K562 (cell line): ENCODE data around the gene GPR37L1. TPM values are rescaled to one million over a fixed set of nuclear protein-coding genes. Genes with fewer than 3 reads are reported as not detected.
A peak's percentile ranks its signal among the peaks of the same experiment; 100 is the strongest.

ENCODE experiments used
- DPF2 ChIP-seq: fragments of 450-650 bp; IDR thresholded peaks from 2 replicates; pipeline ENCODE4 v1.6.1; 2016
- EP400 ChIP-seq: fragments of 450-650 bp; IDR thresholded peaks from 2 replicates; pipeline ENCODE4 v1.6.1; 2017; ENCODE audit warnings: antibody characterized with exemption, mild to moderate bottlenecking, moderate library complexity
- HDAC3 ChIP-seq: fragments of 450-650 bp; IDR thresholded peaks from 2 replicates; pipeline ENCODE4 v1.6.1; 2018; ENCODE audit warnings: borderline replicate concordance, mild to moderate bottlenecking, moderate library complexity; ENCODE audit not compliant: partially characterized antibody
- HNRNPL ChIP-seq: fragments of 200-400 bp; formaldehyde crosslinking; IDR thresholded peaks from 2 replicates; pipeline ENCODE4 v1.6.1; 2017; ENCODE audit warnings: low read depth, mild to moderate bottlenecking, low read length
- JUND ChIP-seq, 2 experiments: IDR thresholded peaks; 2 replicates in 1 of 2; 3 replicates in 1 of 2; pipeline ENCODE4 v1.6.1; 2011; ENCODE audit warnings: borderline replicate concordance in 2 of 2, low read depth in 2 of 2, low read length in 2 of 2, improper control_type of control experiment in 1 of 2, missing biosample characterization in 1 of 2, missing genetic modification characterization in 1 of 2, missing genetic modification reagents in 1 of 2
- LEF1 ChIP-seq: fragments of 450-650 bp; IDR thresholded peaks from 2 replicates; pipeline ENCODE4 v1.6.1; 2016; ENCODE audit warnings: mild to moderate bottlenecking
- MAZ ChIP-seq, 2 experiments: fragments of 450-650 bp in 1 of 2; sonication (generic) in 1 of 2; formaldehyde crosslinking; IDR thresholded peaks in 1 of 2; conservative IDR thresholded peaks in 1 of 2; 2 replicates each; pipeline versions ENCODE4 v1.4.0 to v1.5.0; 2020; ENCODE audit warnings: mild to moderate bottlenecking in 1 of 2, missing genetic modification reagents in 1 of 2
- MEF2A ChIP-seq: IDR thresholded peaks from 2 replicates; pipeline ENCODE4 v1.6.1; 2011; ENCODE audit warnings: low read depth, mild to moderate bottlenecking, low read length, moderate library complexity; ENCODE audit not compliant: control insufficient read depth
- NCOA2 ChIP-seq, 2 experiments: fragments of 450-650 bp; IDR thresholded peaks; 2 replicates each; pipeline ENCODE4 v1.6.1; 2018; ENCODE audit warnings: mild to moderate bottlenecking in 2 of 2, moderate library complexity in 1 of 2; ENCODE audit not compliant: partially characterized antibody in 2 of 2
- NFE2 ChIP-seq: IDR thresholded peaks from 2 replicates; pipeline ENCODE4 v1.6.1; 2014; ENCODE audit warnings: antibody characterized with exemption, low read depth
- POLR3G ChIP-seq: IDR thresholded peaks from 2 replicates; pipeline ENCODE4 v1.6.1; 2011; ENCODE audit not compliant: insufficient read length, insufficient replicate concordance; ENCODE audit errors: extremely low read depth
- PRPF4 ChIP-seq: fragments of 200-400 bp; formaldehyde crosslinking; IDR thresholded peaks from one replicate; pipeline ENCODE4 v1.6.1; 2017; ENCODE audit warnings: low read length, low read depth, mild to moderate bottlenecking; ENCODE audit not compliant: insufficient read depth, poor library complexity, severe bottlenecking
- RBBP5 ChIP-seq: fragments of 200-600 bp; sonication (generic); IDR thresholded peaks from 2 replicates; pipeline ENCODE4 v1.6.1; 2012; ENCODE audit warnings: borderline replicate concordance, mild to moderate bottlenecking, low read length, control low read depth, inconsistent platforms; ENCODE audit not compliant: insufficient read depth, poor library complexity, severe bottlenecking
- RNF2 ChIP-seq: sonication (generic); IDR thresholded peaks from 2 replicates; pipeline ENCODE4 v1.6.1; 2016
- SMARCA5 ChIP-seq: fragments of 450-650 bp; IDR thresholded peaks from 2 replicates; pipeline ENCODE4 v1.6.1; 2016
- STAG1 ChIP-seq: sonication (generic); formaldehyde crosslinking; IDR thresholded peaks from 2 replicates; pipeline ENCODE4 v1.5.0; 2020; ENCODE audit warnings: missing genetic modification reagents, borderline replicate concordance
- TAF7 ChIP-seq: fragments of 450-650 bp; IDR thresholded peaks from 2 replicates; pipeline ENCODE4 v1.6.1; 2016; ENCODE audit warnings: missing genetic modification characterization, missing compliant biosample characterization
- TOE1 ChIP-seq, 2 experiments: fragments of 450-650 bp in 1 of 2; sonication (generic) in 1 of 2; formaldehyde crosslinking in 1 of 2; IDR thresholded peaks; 2 replicates each; pipeline versions ENCODE4 v1.7.1 to v1.8.0; 2016 to 2022; ENCODE audit warnings: borderline replicate concordance in 2 of 2, mild to moderate bottlenecking in 2 of 2, antibody characterized with exemption in 1 of 2, inconsistent platforms in 1 of 2, low read depth in 1 of 2, missing genetic modification reagents in 1 of 2, moderate library complexity in 1 of 2
- U2AF1 ChIP-seq: fragments of 200-400 bp; formaldehyde crosslinking; optimal IDR thresholded peaks from 2 replicates; pipeline ENCODE3; 2017; ENCODE audit warnings: mild to moderate bottlenecking, low read depth, low read length, moderate library complexity
- ZBTB7A ChIP-seq: IDR thresholded peaks from 2 replicates; pipeline ENCODE4 v1.6.1; 2011; ENCODE audit warnings: low read depth, mild to moderate bottlenecking, low read length, moderate library complexity, borderline replicate concordance; ENCODE audit not compliant: control insufficient read depth
- ZKSCAN8 ChIP-seq: fragments of 200-800 bp; sonication (Bioruptor generic); IDR thresholded peaks from 2 replicates; pipeline ENCODE4 v1.6.1; 2016; ENCODE audit warnings: missing genetic modification characterization, missing compliant biosample characterization
- ZNF174 ChIP-seq: fragments of 250-450 bp; sonication (Bioruptor Pico); IDR thresholded peaks from 2 replicates; pipeline ENCODE4 v1.4.0; 2020; ENCODE audit warnings: mild to moderate bottlenecking
- polyA plus RNA-seq, 8 experiments: library from polyadenylated mRNA; depleted of rRNA in 4 of 8; stranded (reverse) in 5 of 8; unstranded in 3 of 8; fragments of >200 nt; fragmentation: Nextera tagmentation in 2 of 8; fragmentation: Illumina TruSeq in 1 of 8; extraction: Ambion mirVana in 2 of 8; extraction: Trizol in 1 of 8; gene quantifications; 2 replicates each; pipeline versions ENCODE4 v1.2.1 to v1.2.3, GENCODE V29; 2011 to 2014; ENCODE audit warnings: inconsistent platforms in 1 of 8, missing spikeins in 1 of 8
- total RNA-seq, 7 experiments: library from RNA; depleted of rRNA in 6 of 7; stranded (reverse); fragments of >200 nt in 6 of 7; fragmentation: Illumina TruSeq in 2 of 7; extraction: Trizol in 2 of 7; gene quantifications; 2 replicates each; pipeline versions ENCODE4 v1.2.1 to v1.2.3, GENCODE V29; 2011 to 2021; ENCODE audit warnings: low replicate concordance in 1 of 7
- TF ChIP-seq, protein P1 (sequence below): fragments of 250-450 bp; sonication (Bioruptor Pico); IDR thresholded peaks from 2 replicates; pipeline ENCODE4 v1.4.0; 2020; ENCODE audit warnings: mild to moderate bottlenecking, moderate library complexity
- TF ChIP-seq, protein P2 (sequence below): fragments of 250-450 bp; sonication (Bioruptor Pico); IDR thresholded peaks from 2 replicates; pipeline ENCODE4 v1.4.0; 2020; ENCODE audit warnings: mild to moderate bottlenecking

GPR37L1 gene
- total and polyA plus RNA-seq, 9 of the 15 experiments (the other 6 are each of a cell fraction or from before 2014, with no cell fraction given) = not detected

DNA sequence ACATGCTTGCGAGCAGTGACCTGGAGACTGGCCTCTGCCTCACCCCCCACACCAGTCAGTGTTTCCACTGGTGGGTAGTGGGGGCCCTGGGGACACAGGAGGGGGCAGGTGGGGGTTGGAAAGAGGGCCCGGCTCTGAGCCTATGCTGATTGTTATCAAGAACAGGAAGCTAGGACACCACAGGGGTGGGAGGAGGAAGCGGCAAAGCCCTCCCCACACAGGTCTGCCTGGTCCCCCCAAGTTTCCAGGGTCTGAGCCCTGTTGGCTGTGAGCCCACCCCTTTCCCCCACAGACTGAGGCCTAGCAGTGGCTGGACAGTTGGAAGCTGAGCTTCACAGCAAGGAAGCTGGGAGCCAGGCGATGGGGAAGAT lies 39.3 kb downstream of the GPR37L1 start (continued):
- TF ChIP-seq HDAC3 (no peak), PRPF4 (no peak), STAG1 (CRISPR knock-in tag) (no peak), TOE1 (IDR thresholded peaks at IDR 0.05; ENCODE audit: borderline replicate concordance) (no peak), TOE1 (CRISPR knock-in tag; IDR thresholded peaks at IDR 0.05; ENCODE audit: borderline replicate concordance, low read depth) (no peak), HNRNPL (no peak), RBBP5 (peak; percentile 31), NCOA2 (IDR thresholded peaks at IDR 0.05; ENCODE audit: partially characterized antibody in 2 of 2) (no peak), POLR3G (no peak), RNF2 (peak; percentile 90; the same call in 1 of the 2 replicates), DPF2 (0 out of 2 replicates have a peak, but pooled peaks have one; percentile 42), U2AF1 (no peak), SMARCA5 (no peak), EP400 (peak; percentile 24; the same call in 1 of the 2 replicates), TAF7 (no peak), NFE2 (0 out of 2 replicates have a peak, but pooled peaks have one; percentile 19), ZBTB7A (peak; percentile 74), MAZ (CRISPR knock-in tag; conservative IDR thresholded peaks at IDR 0.05 in 1 of 2, IDR thresholded peaks at IDR 0.05 in 1 of 2) (peak; percentile 76 to 90), ZKSCAN8 (0 out of 2 replicates have a peak, but pooled peaks have one; percentile 63), ZNF174 (no peak), MEF2A (no peak), LEF1 (peak; percentile 71), JUND (IDR thresholded peaks at IDR 0.05; ENCODE audit: borderline replicate concordance, low read depth, low read length) (peak; percentile 34; the same call in 1 of the 2 replicates), JUND (tag; IDR thresholded peaks at IDR 0.05; ENCODE audit: borderline replicate concordance, low read depth, low read length) (no peak; the same call in 2 of the 3 replicates)
- TF ChIP-seq, protein P1, sequence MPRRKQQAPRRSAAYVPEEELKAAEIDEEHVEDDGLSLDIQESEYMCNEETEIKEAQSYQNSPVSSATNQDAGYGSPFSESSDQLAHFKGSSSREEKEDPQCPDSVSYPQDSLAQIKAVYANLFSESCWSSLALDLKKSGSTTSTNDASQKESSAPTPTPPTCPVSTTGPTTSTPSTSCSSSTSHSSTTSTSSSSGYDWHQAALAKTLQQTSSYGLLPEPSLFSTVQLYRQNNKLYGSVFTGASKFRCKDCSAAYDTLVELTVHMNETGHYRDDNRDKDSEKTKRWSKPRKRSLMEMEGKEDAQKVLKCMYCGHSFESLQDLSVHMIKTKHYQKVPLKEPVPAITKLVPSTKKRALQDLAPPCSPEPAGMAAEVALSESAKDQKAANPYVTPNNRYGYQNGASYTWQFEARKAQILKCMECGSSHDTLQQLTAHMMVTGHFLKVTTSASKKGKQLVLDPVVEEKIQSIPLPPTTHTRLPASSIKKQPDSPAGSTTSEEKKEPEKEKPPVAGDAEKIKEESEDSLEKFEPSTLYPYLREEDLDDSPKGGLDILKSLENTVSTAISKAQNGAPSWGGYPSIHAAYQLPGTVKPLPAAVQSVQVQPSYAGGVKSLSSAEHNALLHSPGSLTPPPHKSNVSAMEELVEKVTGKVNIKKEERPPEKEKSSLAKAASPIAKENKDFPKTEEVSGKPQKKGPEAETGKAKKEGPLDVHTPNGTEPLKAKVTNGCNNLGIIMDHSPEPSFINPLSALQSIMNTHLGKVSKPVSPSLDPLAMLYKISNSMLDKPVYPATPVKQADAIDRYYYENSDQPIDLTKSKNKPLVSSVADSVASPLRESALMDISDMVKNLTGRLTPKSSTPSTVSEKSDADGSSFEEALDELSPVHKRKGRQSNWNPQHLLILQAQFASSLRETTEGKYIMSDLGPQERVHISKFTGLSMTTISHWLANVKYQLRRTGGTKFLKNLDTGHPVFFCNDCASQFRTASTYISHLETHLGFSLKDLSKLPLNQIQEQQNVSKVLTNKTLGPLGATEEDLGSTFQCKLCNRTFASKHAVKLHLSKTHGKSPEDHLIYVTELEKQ (CRISPR knock-in tag) = peak; percentile 43; the same call in 1 of the 2 replicates
- TF ChIP-seq, protein P2, sequence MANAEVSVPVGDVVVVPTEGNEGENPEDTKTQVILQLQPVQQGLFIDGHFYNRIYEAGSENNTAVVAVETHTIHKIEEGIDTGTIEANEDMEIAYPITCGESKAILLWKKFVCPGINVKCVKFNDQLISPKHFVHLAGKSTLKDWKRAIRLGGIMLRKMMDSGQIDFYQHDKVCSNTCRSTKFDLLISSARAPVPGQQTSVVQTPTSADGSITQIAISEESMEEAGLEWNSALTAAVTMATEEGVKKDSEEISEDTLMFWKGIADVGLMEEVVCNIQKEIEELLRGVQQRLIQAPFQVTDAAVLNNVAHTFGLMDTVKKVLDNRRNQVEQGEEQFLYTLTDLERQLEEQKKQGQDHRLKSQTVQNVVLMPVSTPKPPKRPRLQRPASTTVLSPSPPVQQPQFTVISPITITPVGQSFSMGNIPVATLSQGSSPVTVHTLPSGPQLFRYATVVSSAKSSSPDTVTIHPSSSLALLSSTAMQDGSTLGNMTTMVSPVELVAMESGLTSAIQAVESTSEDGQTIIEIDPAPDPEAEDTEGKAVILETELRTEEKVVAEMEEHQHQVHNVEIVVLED (CRISPR knock-in tag) = no peak
